ENCODE measurements around the gene EFCAB11. TPM values are rescaled to one million over a fixed set of nuclear protein-coding genes. Genes with fewer than 3 reads are reported as not detected.
A peak's percentile ranks its signal among the peaks of the same experiment; 100 is the strongest.
"Not testable (repeated sequence)": the region's sequence is repeated elsewhere in the genome, so short reads cannot be mapped to it uniquely, and the experiment has no call there.

The EFCAB11 gene
- total and polyA plus RNA-seq, 2 experiments from 2014 or later: 7.2 to 10.8 TPM

DNA sequence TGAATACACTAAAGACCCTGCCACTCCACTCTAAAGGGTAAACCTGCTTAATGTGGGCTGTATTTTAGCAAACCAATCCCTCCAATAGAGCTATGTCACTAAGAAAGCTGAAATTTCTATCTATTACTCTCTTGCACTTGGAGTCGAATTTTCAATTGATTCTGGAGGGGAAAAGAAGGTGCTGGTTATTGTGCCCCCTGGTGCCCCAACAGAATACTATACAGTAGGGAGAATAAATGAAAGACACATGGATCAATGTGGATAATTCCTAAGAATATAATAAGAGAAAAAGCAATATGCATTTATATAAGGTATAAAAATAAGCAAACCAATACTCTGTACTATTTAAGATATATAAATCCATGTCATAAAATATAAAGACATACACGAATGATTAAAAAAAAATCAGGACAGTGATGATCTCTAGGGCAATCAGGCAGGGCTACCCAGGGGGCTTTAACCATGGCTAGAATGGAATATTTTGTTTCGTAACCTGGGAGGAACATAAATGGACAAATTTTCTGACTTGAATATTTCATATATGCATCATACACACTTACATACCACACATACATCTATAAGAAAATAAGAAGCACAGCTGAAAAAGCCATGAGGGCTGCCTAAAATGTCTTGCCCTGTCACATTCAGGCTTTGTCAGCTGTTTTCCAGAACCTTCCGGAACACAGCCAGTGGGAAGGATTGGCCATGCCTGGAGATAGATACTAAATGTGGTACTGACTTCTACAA lies 54.4 kb downstream of the EFCAB11 start:
- WGBS (ENCODE audit: low lambda C conversion rate, missing lambda C conversion rate): 88% methylated on average over 4 of the region's 4 CpGs
- TF ChIP-seq EZH2 (IDR thresholded peaks at IDR 0.05; ENCODE audit: borderline replicate concordance) (no peak), EZH2phosphoT487 (IDR thresholded peaks at IDR 0.05; ENCODE audit: low read depth, severe bottlenecking, unreplicated experiment) (no peak), CTCF (IDR thresholded peaks at IDR 0.05; ENCODE audit: poor library complexity) (peak; percentile 53)
- DNase-seq (ENCODE audit: low spot score): peak; percentile 20

DNA sequence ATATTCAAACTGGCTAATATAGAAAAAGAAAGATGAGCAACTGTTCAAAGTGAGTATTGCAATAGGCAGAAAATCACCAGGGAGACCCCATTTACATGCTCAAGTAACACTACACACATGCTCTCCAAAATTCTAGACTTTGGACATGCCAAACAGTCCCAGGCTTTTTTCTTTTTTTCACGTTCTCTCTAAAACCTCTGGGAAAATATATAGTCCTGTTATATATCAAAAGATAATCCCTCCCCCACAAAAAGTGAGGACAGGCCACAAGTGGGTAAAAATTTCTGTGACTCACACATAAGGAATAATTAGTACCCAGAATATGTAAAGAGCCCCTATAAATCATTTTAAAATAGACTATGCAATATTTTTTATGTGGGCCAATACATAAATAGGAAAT lies 55.2 kb downstream of the EFCAB11 start:
- Histone ChIP-seq H3K36me3 (replicated peaks; ENCODE audit: insufficient read depth, low read depth) (no peaks in the 10 kb centered on the region), H3K4me2 (no peak overlapping the region), H3K79me2 (no peaks in the 10 kb centered on the region), H3K9me2 (replicated peaks; ENCODE audit: insufficient read depth) (no peaks in the 10 kb centered on the region), H4K20me1 (ENCODE audit: insufficient read depth, poor library complexity, severe bottlenecking) (no peaks in the 10 kb centered on the region), H3K27ac (no peak overlapping the region), H3K27me3 (no peaks in the 10 kb centered on the region), H3K9me3 (ENCODE audit: low read depth) (no peaks in the 10 kb centered on the region), H2AFZ (no peak overlapping the region), H3K4me1 (ENCODE audit: insufficient read depth) (no peaks in the 10 kb centered on the region), H3K4me3 (no peak overlapping the region)
- TF ChIP-seq EZH2 (IDR thresholded peaks at IDR 0.05; ENCODE audit: borderline replicate concordance): no peak
- no peak for TF ChIP-seq EZH2phosphoT487 (IDR thresholded peaks at IDR 0.05; ENCODE audit: low read depth, severe bottlenecking, unreplicated experiment)
- no peak for TF ChIP-seq CTCF (IDR thresholded peaks at IDR 0.05; ENCODE audit: poor library complexity)
- 87% methylated on average over 1 of the region's 1 CpG for WGBS (ENCODE audit: low lambda C conversion rate, missing lambda C conversion rate)
- no peak for DNase-seq (ENCODE audit: low spot score)

More for the DNA sequence above, 54.4 kb downstream of the EFCAB11 start:
- no peak overlapping the region for H3K4me2 ChIP-seq
- H3K27me3 ChIP-seq: no peaks in the 10 kb centered on the region
- H3K4me1 ChIP-seq (ENCODE audit: insufficient read depth): no peaks in the 10 kb centered on the region
- no peaks in the 10 kb centered on the region for H4K20me1 ChIP-seq (ENCODE audit: insufficient read depth, poor library complexity, severe bottlenecking)
- H2AFZ ChIP-seq: no peak overlapping the region
- H3K27ac ChIP-seq: no peak overlapping the region
- H3K4me3 ChIP-seq: no peak overlapping the region
- no peaks in the 10 kb centered on the region for H3K9me3 ChIP-seq (ENCODE audit: low read depth)
- no peaks in the 10 kb centered on the region for H3K36me3 ChIP-seq (replicated peaks; ENCODE audit: insufficient read depth, low read depth)
- no peaks in the 10 kb centered on the region for H3K79me2 ChIP-seq
- no peaks in the 10 kb centered on the region for H3K9me2 ChIP-seq (replicated peaks; ENCODE audit: insufficient read depth)

DNA sequence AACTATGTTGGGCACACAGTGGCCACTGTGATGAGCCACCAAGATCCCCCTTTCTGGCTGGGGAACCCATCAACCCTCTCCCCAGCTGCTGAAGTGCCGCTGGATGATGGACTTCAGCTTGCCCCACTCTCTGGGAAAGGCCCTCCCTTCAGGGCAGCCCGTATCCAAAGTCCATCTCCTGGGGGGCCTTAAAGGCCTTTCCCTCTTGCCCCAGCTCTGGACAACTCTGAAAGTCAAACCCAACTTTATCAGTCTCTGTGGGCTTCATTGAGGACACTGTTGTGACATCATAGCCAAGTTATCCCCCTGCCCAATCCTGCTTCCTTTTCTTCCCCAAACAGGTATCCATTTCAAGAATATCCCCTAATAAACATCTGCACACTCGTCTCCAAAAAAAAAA lies 61.1 kb downstream of the EFCAB11 start:
- H3K27ac ChIP-seq; H3K27me3 ChIP-seq; H3K9me2 ChIP-seq (replicated peaks; ENCODE audit: insufficient read depth); H3K79me2 ChIP-seq; H3K4me1 ChIP-seq (ENCODE audit: insufficient read depth); DNase-seq (ENCODE audit: low spot score); H3K36me3 ChIP-seq (replicated peaks; ENCODE audit: insufficient read depth, low read depth); H2AFZ ChIP-seq; H3K4me2 ChIP-seq; H3K9me3 ChIP-seq (ENCODE audit: low read depth); H4K20me1 ChIP-seq (ENCODE audit: insufficient read depth, poor library complexity, severe bottlenecking); H3K4me3 ChIP-seq: not testable (repeated sequence)
- 75% methylated on average over 3 of the region's 3 CpGs for WGBS (ENCODE audit: low lambda C conversion rate, missing lambda C conversion rate)

DNA sequence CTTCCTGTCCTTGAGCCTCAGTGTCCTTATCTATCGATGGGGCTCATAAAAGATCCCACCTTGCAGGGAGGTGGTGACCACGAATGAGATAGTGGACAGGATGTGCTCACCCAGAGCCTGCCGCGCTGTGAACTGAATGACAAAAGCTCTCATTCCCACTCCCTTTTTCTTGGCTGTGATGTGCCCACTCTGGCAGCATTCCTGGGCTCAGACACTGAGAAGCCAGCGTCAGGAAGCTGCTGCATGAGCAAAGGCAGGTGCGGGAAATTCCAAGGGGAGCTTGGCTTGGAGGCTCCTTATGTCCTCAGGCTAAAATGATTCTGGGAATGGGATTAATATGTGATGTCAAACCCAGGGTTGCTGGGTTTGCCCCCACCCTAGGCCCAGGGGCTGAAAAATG lies 61.6 kb downstream of the EFCAB11 start:
- no peak for DNase-seq (ENCODE audit: low spot score)
- no peaks in the 10 kb centered on the region for H3K9me3 ChIP-seq (ENCODE audit: low read depth)
- H2AFZ ChIP-seq: no peak overlapping the region
- H3K4me1 ChIP-seq (ENCODE audit: insufficient read depth): no peaks in the 10 kb centered on the region
- H3K4me3 ChIP-seq: no peak overlapping the region
- no peaks in the 10 kb centered on the region for H3K27me3 ChIP-seq
- no peak overlapping the region for H3K27ac ChIP-seq
- WGBS (ENCODE audit: low lambda C conversion rate, missing lambda C conversion rate): 81% methylated on average over 6 of the region's 6 CpGs
- H3K9me2 ChIP-seq (replicated peaks; ENCODE audit: insufficient read depth): no peaks in the 10 kb centered on the region
- no peaks in the 10 kb centered on the region for H3K79me2 ChIP-seq
- H3K4me2 ChIP-seq: no peak overlapping the region
- no peaks in the 10 kb centered on the region for H3K36me3 ChIP-seq (replicated peaks; ENCODE audit: insufficient read depth, low read depth)
- no peaks in the 10 kb centered on the region for H4K20me1 ChIP-seq (ENCODE audit: insufficient read depth, poor library complexity, severe bottlenecking)
- TF ChIP-seq CTCF (IDR thresholded peaks at IDR 0.05; ENCODE audit: poor library complexity): no peak
- no peak for TF ChIP-seq EZH2 (IDR thresholded peaks at IDR 0.05; ENCODE audit: borderline replicate concordance)
- no peak for TF ChIP-seq EZH2phosphoT487 (IDR thresholded peaks at IDR 0.05; ENCODE audit: low read depth, severe bottlenecking, unreplicated experiment)

DNA sequence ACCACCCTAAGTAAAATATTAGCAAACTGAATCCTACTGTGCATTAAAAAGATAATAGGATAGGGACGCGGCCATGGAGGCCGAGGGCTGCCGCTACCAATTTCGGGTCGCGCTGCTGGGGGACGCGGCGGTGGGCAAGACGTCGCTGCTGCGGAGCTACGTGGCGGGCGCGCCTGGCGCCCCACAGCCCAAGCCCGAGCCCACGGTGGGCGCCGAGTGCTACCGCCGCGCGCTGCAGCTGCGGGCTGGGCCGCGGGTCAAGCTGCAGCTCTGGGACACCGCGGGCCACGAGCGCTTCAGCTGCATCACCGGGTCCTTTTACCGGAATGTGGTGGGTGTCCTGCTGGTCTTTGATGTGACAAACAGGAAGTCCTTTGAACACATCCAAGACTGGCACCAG lies 62.8 kb downstream of the EFCAB11 start:
- not testable (repeated sequence) for H2AFZ ChIP-seq; H3K4me1 ChIP-seq (ENCODE audit: insufficient read depth); H3K36me3 ChIP-seq (replicated peaks; ENCODE audit: insufficient read depth, low read depth); H3K27ac ChIP-seq; H3K9me3 ChIP-seq (ENCODE audit: low read depth); DNase-seq (ENCODE audit: low spot score); H3K4me2 ChIP-seq; H3K9me2 ChIP-seq (replicated peaks; ENCODE audit: insufficient read depth); H3K4me3 ChIP-seq; H3K79me2 ChIP-seq; H4K20me1 ChIP-seq (ENCODE audit: insufficient read depth, poor library complexity, severe bottlenecking); H3K27me3 ChIP-seq
- WGBS (ENCODE audit: low lambda C conversion rate, missing lambda C conversion rate): 99% methylated on average over 24 of the region's 35 CpGs

All from hepatocyte (in vitro differentiated cells).